IPS DF 6.9 (cell line): ENCODE results near the gene PPP1R7.

Experiments used
- DNase-seq: peaks from one replicate; pipeline ENCODE4 v3.0.0-alpha.2; 2013; ENCODE audit warnings: low read depth, low spot score
- H3K27ac ChIP-seq: one replicate; pipeline ENCODE4 v1.5.1; 2013; ENCODE audit warnings: low read length, control low read depth
- H3K27me3 ChIP-seq: 2 replicates; pipeline ENCODE4 v1.6.1; 2013; ENCODE audit warnings: mild to moderate bottlenecking, low read length; ENCODE audit not compliant: control insufficient read depth, insufficient read depth
- H3K36me3 ChIP-seq: 2 replicates; pipeline ENCODE4 v1.6.1; 2013; ENCODE audit warnings: low read length; ENCODE audit not compliant: control insufficient read depth, insufficient read depth
- H3K4me1 ChIP-seq: 2 replicates; pipeline ENCODE4 v1.6.1; 2013; ENCODE audit warnings: low read length; ENCODE audit not compliant: control insufficient read depth, insufficient read depth
- H3K4me3 ChIP-seq: 2 replicates; pipeline ENCODE4 v1.5.1; 2013; ENCODE audit warnings: mild to moderate bottlenecking, low read length
- H3K9me3 ChIP-seq: 2 replicates; pipeline ENCODE4 v1.6.1; 2013; ENCODE audit warnings: low read length, inconsistent platforms; ENCODE audit not compliant: control insufficient read depth, insufficient read depth
- WGBS: extraction: QIAGEN DNeasy Blood & Tissue Kit; methylation state at CpG from one replicate; pipeline ENCODE4 v1.1.7; 2013; ENCODE audit warnings: mixed read lengths, missing lambda C conversion rate; ENCODE audit not compliant: insufficient read length, insufficient coverage; 5-methylcytosine and 5-hydroxymethylcytosine counted together

The PPP1R7 gene

DNA sequence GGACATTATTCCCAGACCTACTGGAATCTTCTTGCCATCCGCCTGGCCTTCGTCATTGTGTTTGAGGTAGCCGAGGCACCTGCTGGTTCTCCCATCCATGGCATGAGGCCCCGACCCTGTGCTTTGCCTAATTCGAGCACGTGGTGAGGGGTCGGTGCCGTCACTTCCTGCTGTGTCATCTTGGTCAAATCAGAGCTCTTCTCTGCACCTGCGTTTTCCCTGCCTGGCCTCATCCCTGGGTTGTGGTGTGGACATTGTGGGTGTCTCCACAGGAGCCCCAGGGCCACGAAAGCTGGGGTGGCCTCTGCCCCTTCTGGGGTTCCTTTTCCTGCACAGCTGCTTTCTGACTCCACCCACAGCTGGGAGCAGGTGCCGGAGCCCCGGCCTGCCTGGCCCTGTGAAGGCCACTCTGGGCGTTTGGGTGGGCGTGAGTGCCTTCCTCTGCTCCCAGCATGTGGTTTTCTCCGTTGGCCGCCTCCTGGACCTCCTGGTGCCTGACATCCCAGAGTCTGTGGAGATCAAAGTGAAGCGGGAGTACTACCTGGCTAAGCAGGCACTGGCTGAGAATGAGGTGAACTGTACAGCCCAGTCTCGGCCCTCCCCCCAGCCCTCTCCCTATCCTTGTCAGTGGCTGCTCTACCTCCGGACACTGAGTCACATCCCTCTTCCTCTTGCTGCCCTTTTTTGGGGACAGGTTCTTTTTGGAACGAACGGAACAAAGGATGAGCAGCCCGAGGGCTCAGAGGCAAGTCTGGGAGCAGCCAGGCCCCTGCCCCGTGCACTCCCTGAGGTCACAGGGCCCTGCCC is 73.1 kb downstream of the PPP1R7 start:
- H3K27me3 ChIP-seq, result no peaks in the 10 kb centered on the region
- no peak for DNase-seq
- peaks cover 6% of the 10 kb centered on the region for H3K36me3 ChIP-seq
- no peaks in the 10 kb centered on the region for H3K9me3 ChIP-seq
- WGBS, result no CpG with 5 or more reads among the region's 23 CpGs
- no peak overlapping the region for H3K27ac ChIP-seq
- H3K4me1 ChIP-seq, result no peaks in the 10 kb centered on the region
- H3K4me3 ChIP-seq, result no peak overlapping the region

DNA sequence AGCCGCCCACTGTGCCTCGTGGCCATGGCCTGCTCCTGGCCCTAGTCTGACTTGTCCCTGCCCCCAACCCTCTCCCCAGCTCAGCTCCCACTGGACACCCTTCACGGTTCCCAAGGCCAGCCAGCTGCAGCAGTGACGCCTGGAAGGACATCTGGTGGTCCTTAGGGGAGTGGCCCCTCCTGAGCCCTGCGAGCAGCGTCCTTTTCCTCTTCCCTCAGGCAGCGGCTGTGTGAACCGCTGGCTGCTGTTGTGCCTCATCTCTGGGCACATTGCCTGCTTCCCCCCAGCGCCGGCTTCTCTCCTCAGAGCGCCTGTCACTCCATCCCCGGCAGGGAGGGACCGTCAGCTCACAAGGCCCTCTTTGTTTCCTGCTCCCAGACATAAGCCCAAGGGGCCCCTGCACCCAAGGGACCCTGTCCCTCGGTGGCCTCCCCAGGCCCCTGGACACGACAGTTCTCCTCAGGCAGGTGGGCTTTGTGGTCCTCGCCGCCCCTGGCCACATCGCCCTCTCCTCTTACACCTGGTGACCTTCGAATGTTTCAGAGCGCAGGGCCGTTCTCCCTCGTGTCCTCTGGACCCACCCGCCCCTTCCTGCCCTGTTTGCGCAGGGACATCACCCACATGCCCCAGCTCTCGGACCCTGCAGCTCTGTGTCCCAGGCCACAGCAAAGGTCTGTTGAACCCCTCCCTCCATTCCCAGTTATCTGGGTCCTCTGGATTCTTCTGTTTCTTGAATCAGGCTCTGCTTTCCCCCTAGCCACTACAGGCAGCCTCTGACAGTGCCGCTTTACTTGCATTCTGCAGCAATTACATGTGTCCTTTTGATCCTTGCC is 74.0 kb downstream of the PPP1R7 start:
- H3K36me3 ChIP-seq, result peaks cover 9% of the 10 kb centered on the region
- H3K27ac ChIP-seq, result no peak overlapping the region
- no peak for DNase-seq
- no peak overlapping the region for H3K4me3 ChIP-seq
- no peaks in the 10 kb centered on the region for H3K27me3 ChIP-seq
- no peaks in the 10 kb centered on the region for H3K4me1 ChIP-seq
- H3K9me3 ChIP-seq, result no peaks in the 10 kb centered on the region
- WGBS, result no CpG with 5 or more reads among the region's 26 CpGs

DNA sequence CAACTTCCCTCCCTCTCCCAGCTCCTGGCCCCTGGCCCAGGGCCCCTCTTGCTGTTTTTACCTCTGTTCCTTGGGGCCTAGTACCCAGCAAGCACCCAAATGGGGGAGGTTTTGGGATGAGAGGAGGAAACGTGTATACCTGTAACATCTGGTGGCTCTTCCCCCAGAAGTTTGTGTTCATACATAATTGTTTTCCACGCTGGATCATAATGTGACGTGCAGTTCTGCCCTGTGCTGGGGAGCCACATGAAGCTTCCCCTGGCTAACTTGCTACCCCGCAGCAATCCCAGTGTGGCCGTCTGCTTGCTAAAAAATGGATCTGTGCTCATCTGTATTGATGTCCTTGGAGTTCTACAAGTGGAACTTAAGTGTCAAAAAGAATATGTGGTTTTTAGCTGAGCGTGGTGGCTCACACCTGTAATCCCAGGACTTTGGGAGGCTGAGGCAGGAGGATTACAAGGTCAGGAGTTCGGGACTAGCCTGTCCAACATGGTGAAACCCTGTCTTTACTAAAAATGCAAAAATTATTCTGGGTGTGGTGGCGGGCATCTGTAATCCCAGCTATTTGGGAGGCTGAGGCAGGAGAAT is 74.7 kb downstream of the PPP1R7 start:
- no peak for DNase-seq
- H3K4me3 ChIP-seq, result no peak overlapping the region
- H3K9me3 ChIP-seq, result no peaks in the 10 kb centered on the region
- peaks cover 14% of the 10 kb centered on the region for H3K36me3 ChIP-seq
- no peaks in the 10 kb centered on the region for H3K4me1 ChIP-seq
- no peak overlapping the region for H3K27ac ChIP-seq
- WGBS, result no CpG with 5 or more reads among the region's 8 CpGs
- no peaks in the 10 kb centered on the region for H3K27me3 ChIP-seq

DNA sequence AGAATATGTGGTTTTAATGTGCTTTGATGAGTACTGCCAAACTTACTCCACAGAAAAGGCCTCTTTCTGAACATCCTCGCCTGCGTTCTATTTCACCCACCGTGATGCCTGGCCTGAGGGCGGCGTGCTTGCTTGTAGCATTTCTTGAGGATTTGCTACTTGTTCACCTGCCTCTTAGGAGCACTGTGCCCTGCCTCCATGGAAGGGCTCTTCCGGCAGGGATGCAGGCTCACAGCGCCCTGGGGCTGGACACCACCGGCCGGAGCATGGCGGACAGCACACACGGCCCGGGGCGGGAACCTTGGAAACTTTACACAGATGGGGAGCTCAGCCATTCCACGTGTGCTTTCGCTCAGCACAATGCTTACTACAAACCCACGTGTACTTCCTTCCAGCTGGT is 75.3 kb downstream of the PPP1R7 start:
- no peak overlapping the region for H3K4me3 ChIP-seq
- peaks cover 20% of the 10 kb centered on the region for H3K36me3 ChIP-seq
- WGBS, result no CpG with 5 or more reads among the region's 16 CpGs
- H3K27ac ChIP-seq, result no peak overlapping the region
- H3K4me1 ChIP-seq, result no peaks in the 10 kb centered on the region
- H3K27me3 ChIP-seq, result no peaks in the 10 kb centered on the region
- H3K9me3 ChIP-seq, result no peaks in the 10 kb centered on the region
- DNase-seq, result no peak

DNA sequence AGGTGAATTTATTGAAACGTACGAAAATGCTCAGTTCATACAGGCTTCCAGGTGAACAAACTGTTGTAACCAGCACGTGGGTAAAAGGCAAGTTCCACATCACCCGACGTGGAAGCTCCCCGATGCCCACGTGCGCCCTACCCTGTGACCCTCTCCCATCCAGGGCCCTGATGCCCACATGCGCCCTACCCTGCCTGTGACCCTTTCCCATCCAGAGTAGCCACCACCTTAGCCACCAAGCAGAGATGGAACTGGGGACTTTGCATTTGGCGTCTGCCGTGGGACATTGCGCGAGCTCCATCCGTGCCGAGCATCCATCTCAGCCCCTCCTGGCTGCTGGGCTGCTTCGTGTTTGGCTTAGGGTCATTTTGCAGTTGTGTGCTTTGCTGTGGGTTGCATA is 75.7 kb downstream of the PPP1R7 start:
- no peak overlapping the region for H3K27ac ChIP-seq
- H3K4me3 ChIP-seq, result no peak overlapping the region
- no peaks in the 10 kb centered on the region for H3K4me1 ChIP-seq
- no peaks in the 10 kb centered on the region for H3K9me3 ChIP-seq
- H3K27me3 ChIP-seq, result no peaks in the 10 kb centered on the region
- no peak for DNase-seq
- H3K36me3 ChIP-seq, result peaks cover 22% of the 10 kb centered on the region
- WGBS, result no CpG with 5 or more reads among the region's 16 CpGs

DNA sequence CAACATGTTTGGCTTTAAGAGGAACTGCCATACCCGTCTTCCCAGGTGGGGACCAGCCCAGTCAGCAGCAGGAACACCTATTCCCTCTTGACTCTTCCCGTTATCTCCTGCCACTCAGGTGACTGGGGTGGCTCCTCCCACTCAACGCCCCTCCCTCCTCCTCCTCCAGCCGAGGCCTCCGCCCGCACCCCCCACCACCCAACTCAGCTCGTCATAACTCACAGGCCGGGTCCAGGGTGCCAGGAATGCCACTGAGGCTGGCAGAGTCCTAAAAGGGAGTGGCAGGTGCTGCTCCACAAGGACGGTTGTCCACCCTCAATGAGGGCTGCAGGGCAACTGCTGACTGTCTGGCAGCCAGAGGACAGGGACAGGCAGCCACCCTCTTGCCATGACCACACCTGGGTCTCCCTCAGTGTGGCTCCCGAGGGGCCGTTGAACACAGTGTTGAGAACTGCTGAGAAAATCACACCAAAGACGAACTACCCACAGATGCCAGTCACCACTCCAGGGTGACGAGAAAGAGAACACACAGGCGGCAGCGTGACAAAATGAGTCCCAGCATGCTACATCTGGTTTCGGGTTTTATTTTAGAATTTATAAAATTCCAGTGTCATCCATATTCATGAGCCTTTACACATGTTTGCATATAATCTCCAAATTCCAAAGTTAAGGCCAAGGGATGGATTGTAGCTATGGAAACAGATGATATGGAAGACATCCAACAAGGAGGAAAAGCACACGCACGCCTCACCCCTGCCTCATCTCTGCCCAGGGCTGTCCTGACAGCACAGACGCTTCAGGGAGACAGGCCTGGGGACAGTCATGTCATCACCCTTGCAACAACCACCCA is 76.7 kb downstream of the PPP1R7 start:
- no CpG with 5 or more reads among the region's 19 CpGs for WGBS
- Histone ChIP-seq H3K27ac (no peak overlapping the region), H3K4me1 (no peaks in the 10 kb centered on the region), H3K36me3 (peaks cover 26% of the 10 kb centered on the region), H3K9me3 (no peaks in the 10 kb centered on the region), H3K27me3 (no peaks in the 10 kb centered on the region), H3K4me3 (no peak overlapping the region)
- DNase-seq, result no peak

DNA sequence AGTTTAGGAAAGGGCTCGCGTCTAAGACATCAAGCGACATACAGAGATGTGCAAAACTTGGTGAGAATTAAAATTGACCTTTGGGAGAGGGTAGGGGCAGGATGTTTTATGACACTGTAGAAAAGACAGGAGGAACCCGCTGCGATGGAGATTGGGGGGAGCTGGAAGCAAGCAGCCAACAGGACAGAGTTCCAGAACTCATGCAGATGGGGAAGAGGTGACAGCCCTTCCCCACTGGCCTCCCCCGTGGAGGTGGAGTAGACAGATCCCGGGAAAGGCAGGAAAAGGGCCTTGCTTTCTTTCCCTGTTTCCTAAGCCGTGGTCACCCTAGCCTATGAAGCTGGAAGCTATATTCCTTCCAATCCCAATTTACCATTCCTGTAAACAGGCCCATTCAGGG is 77.3 kb downstream of the PPP1R7 start:
- H3K36me3 ChIP-seq, result peaks cover 27% of the 10 kb centered on the region
- no peaks in the 10 kb centered on the region for H3K27me3 ChIP-seq
- no peak overlapping the region for H3K4me3 ChIP-seq
- H3K27ac ChIP-seq, result no peak overlapping the region
- WGBS, result no CpG with 5 or more reads among the region's 8 CpGs
- DNase-seq, result no peak
- H3K9me3 ChIP-seq, result no peaks in the 10 kb centered on the region
- H3K4me1 ChIP-seq, result no peaks in the 10 kb centered on the region

DNA sequence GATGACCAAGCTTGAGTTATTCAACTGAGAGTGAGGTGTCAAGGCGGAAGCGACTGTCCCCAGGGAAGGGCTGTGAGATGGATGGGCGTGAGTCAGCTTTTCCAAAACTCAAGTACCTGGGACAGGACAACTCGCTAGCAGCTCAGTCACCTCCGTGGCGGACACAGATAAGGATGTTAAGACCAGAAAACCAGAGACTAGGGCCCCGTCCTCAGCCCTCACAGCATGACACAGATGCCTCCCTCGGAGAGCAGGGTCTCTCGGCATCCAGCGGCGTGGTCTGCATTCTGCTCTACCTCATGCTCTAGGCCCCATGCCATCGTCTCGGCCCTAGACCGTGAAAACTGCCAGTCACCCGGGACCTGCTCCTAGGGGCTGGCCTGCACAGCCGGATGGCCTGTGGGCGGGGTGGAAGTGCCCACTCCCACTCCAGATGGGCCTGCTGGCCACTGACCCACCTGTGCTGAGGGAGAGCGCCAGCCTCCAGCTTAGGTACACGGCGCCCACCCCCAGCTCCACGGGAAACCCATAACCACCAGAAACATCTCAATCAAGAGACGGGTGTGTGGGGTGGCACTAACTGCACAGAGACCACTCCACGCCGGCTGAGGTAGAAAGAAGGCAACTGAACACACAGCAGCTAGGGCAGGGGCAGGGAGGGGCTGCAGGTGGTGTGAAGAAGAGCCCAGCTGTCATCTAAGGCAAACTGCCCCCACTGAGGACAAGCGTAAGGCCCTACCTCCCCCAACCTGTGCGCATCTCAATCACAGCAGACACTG is 78.0 kb downstream of the PPP1R7 start:
- Histone ChIP-seq H3K36me3 (peaks cover 32% of the 10 kb centered on the region), H3K4me3 (no peak overlapping the region)
- no peak for DNase-seq

DNA sequence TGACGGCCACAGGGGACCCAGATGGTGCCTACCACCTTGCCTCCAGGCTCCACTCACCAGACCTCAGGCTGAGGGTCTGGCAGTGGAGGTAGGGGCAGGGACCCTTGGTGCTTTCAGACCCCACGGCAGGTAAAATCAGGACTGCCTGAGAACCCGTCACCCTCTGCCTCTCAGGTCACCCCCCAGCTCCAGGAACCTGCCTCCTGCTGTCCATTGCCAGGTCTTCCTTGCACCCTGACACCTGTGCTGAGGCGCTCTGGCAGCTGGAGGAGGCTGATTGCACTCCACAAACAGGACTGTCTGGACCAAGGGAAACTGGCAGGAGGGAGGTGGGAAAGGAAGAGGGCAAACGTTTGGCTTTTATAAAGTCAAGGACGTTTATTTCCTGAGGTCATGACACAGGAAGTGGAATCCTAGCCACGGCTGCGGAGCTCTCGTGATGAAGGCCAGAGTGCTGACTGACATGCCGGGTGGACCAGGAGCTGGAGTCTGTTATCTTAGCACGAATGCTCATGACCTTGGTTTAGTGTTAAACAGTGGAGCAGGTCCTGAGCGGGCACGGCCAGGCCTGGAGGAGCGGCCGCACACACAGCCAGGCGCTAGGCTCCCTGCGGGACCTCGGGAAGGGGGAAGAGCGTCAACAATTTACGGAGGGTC is 78.7 kb downstream of the PPP1R7 start:
- no CpG with 5 or more reads among the region's 20 CpGs for WGBS
- Histone ChIP-seq H3K36me3 (peaks cover 38% of the 10 kb centered on the region), H3K4me1 (no peaks in the 10 kb centered on the region), H3K9me3 (no peaks in the 10 kb centered on the region), H3K27ac (no peak overlapping the region), H3K4me3 (no peak overlapping the region), H3K27me3 (no peaks in the 10 kb centered on the region)
- DNase-seq, result no peak

More for the DNA sequence above, 78.0 kb downstream of the PPP1R7 start:
- H3K4me1 ChIP-seq, result no peaks in the 10 kb centered on the region
- H3K27me3 ChIP-seq, result no peaks in the 10 kb centered on the region
- no peaks in the 10 kb centered on the region for H3K9me3 ChIP-seq
- WGBS, result no CpG with 5 or more reads among the region's 26 CpGs
- no peak overlapping the region for H3K27ac ChIP-seq
